Measurements from ENCODE around the gene COL4A2. TPM values are rescaled to one million over a fixed set of nuclear protein-coding genes. Genes with fewer than 3 reads are reported as not detected.

COL4A2 gene
- total RNA-seq, 4 donors from 2014 or later = 51.2 to 85.8 (median 70.5) TPM

GRCh38 chr13:110404321-110404720, 97.2 kb downstream of the COL4A2 start:
- DNase-seq (no peak), ATAC-seq (no peak)

DNA sequence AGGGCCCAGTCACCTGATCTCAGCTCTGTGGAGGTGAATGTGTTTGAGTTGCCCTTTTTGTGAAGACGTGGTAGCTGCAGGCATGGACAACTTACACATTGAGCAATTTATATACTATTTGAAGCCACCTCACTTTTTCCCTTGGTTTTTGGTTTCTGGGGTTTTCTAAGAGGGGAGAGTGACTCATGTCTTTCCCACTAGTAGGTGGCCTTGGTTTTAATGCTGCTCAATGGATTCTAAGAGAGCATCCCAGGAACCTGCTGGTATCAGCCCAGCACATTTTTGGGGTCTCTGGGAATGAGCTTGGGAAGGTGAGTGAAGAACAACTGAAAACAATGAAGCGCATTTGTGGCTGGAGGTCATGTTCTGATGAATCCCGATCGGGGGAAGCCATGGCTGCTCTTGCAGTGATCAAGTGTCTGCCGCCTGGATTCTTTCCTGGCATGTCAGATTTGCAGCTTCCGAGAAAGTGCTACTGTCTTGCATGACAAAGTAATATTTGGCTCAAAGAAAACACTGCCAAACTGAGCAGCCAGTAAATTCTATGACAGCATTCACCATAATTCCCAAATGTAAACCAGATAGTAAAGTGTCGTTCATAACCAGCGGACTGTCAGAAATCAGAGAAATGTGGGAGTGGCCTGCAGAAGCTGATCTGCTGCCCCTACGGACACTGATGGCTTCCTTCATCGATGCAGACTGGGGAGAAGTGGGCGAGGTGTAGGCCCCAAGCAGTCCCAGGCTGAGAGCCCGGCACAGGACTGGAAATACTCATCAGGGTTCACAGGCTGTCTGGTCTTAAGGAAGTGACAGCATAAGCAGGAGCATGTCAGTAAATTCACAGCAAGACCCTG, 98.7 kb downstream of the COL4A2 start:
- Histone ChIP-seq H3K27ac (peak overlapping the region; percentile 6 to 64 (median 44)), H3K9me3 (no peaks in the 10 kb centered on the region), H3K4me3 (no peak overlapping the region), H3K27me3 (no peaks in the 10 kb centered on the region), H3K36me3 (no peaks in the 10 kb centered on the region), H3K4me1 (peaks cover 21 to 39% of the 10 kb centered on the region in 2 donors)
- in situ Hi-C loops (cut with MboI; ENCODE audit: low sequenced_read_pairs in 4 of 4) (loop anchor here in 2 of 4 donors (5.0 to 25.0 kb wide), 2 partner anchors 169 to 184 kb away; no protein-coding TSS in a partner anchor), intact Hi-C loops (cut with DNase I; ENCODE audit: low total_unique reads) (no loop called here)
- TF ChIP-seq POLR2A (IDR thresholded peaks at IDR 0.05) = no peak
- TF ChIP-seq CTCF (IDR thresholded peaks at IDR 0.05 in 4 of 5, conservative IDR thresholded peaks at IDR 0.05 in 1 of 5) = no peak
- DNase-seq (no peak), ATAC-seq (no peak)

More at GRCh38 chr13:110404321-110404720, 97.2 kb downstream of the COL4A2 start:
- Histone ChIP-seq H3K9me3 (no peaks in the 10 kb centered on the region), H3K27ac (peak overlapping the region in 3 of 4 donors; percentile 39 to 46 (median 43)), H3K27me3 (no peaks in the 10 kb centered on the region), H3K36me3 (no peaks in the 10 kb centered on the region), H3K4me3 (no peak overlapping the region), H3K4me1 (peaks cover 13 to 29% of the 10 kb centered on the region in 2 donors)
- in situ Hi-C loops (cut with MboI; ENCODE audit: low sequenced_read_pairs in 4 of 4) = loop anchor here in 1 of 4 donors (25.0 kb wide), 1 partner anchor 167 kb away; no protein-coding TSS in a partner anchor
- intact Hi-C loops (cut with DNase I; ENCODE audit: low total_unique reads) = no loop called here
- TF ChIP-seq CTCF (IDR thresholded peaks at IDR 0.05 in 4 of 5, conservative IDR thresholded peaks at IDR 0.05 in 1 of 5) = no peak
- TF ChIP-seq POLR2A (IDR thresholded peaks at IDR 0.05) = no peak

DNA sequence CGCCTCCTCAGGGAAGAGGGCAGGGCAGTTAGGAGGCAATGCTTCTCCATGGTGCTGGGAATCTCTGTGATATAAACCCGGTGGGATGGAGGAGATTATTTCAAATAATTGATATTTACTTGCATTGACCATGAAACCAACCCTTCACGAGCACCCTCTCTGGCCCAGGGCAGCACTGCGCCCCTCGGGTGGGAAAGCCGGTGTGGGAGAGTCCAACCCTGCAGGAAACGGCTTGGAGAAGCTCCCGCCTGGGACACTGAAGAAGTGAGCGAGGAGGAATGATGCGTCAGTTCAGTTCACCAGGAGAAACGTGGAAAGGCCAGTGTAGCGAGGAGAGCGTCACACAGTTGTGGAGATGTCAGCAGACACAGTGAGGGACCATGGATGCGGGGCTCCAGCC, 99.9 kb downstream of the COL4A2 start:
- TF ChIP-seq CTCF (IDR thresholded peaks at IDR 0.05 in 4 of 5, conservative IDR thresholded peaks at IDR 0.05 in 1 of 5) = no peak
- TF ChIP-seq POLR2A (IDR thresholded peaks at IDR 0.05) = no peak
- H3K27ac ChIP-seq = peak overlapping the region; percentile 60 to 64 (median 64)
- H3K9me3 ChIP-seq = no peaks in the 10 kb centered on the region
- H3K27me3 ChIP-seq = no peaks in the 10 kb centered on the region
- intact Hi-C loops (cut with DNase I; ENCODE audit: low total_unique reads) = no loop called here
- in situ Hi-C loops (cut with MboI; ENCODE audit: low sequenced_read_pairs in 4 of 4) = loop anchor here in 2 of 4 donors (5.0 to 25.0 kb wide), 2 partner anchors 170 to 185 kb away; no protein-coding TSS in a partner anchor
- H3K4me1 ChIP-seq = peaks cover 30 to 42% of the 10 kb centered on the region in 2 donors
- H3K4me3 ChIP-seq = no peak overlapping the region
- H3K36me3 ChIP-seq = no peaks in the 10 kb centered on the region
- DNase-seq (no peak), ATAC-seq (no peak)

- Histone ChIP-seq H3K4me3 (no peak overlapping the region), H3K4me1 (peaks cover 32 to 44% of the 10 kb centered on the region in 2 donors), H3K27ac (peak overlapping the region; percentile 60 to 64 (median 64)), H3K9me3 (no peaks in the 10 kb centered on the region), H3K36me3 (no peaks in the 10 kb centered on the region), H3K27me3 (no peaks in the 10 kb centered on the region)
- in situ Hi-C loops (cut with MboI; ENCODE audit: low sequenced_read_pairs in 4 of 4) = loop anchor here in 2 of 4 donors (5.0 to 25.0 kb wide), 2 partner anchors 170 to 185 kb away; no protein-coding TSS in a partner anchor
- TF ChIP-seq CTCF (IDR thresholded peaks at IDR 0.05 in 4 of 5, conservative IDR thresholded peaks at IDR 0.05 in 1 of 5) (no peak), POLR2A (IDR thresholded peaks at IDR 0.05) (no peak)
- DNase-seq (no peak), ATAC-seq (no peak)
- intact Hi-C loops (cut with DNase I; ENCODE audit: low total_unique reads) = no loop called here
Observed at GRCh38 chr13:110407531-110407930, 100.4 kb downstream of the COL4A2 start.
